ENCODE measurements around the gene MFAP2.

- TF ChIP-seq CTCF (IDR thresholded peaks at IDR 0.05): no peak
- no peak for TF ChIP-seq POLR2A (IDR thresholded peaks at IDR 0.05)
Observed at GRCh38 chr1:16972189-16972895, 8.1 kb downstream of the MFAP2 start.

Measured in Peyer's patch (tissue), 4 donors.